Karpas-422 (cell line): ENCODE results near the gene GATA3. TPM values are rescaled to one million over a fixed set of nuclear protein-coding genes. Genes with fewer than 3 reads are reported as not detected.

Experiments
- DNase-seq: peaks from one replicate; pipeline ENCODE4 v3.0.0-alpha.2; 2015
- H2AFZ ChIP-seq: fragments of 200-600 bp; sonication (generic); 2 replicates; pipeline ENCODE4 v1.6.1; 2014; ENCODE audit warnings: antibody characterized with exemption, low read length, mixed read lengths
- H3K27ac ChIP-seq: fragments of 200-600 bp; sonication (generic); 2 replicates; pipeline ENCODE4 v1.5.1; 2014; ENCODE audit warnings: mild to moderate bottlenecking, low read length, moderate library complexity
- H3K27me3 ChIP-seq: fragments of 200-600 bp; sonication (generic); 2 replicates; pipeline ENCODE4 v1.6.1; 2014; ENCODE audit warnings: low read length, mixed read lengths
- H3K36me3 ChIP-seq: fragments of 200-600 bp; sonication (generic); 2 replicates; pipeline ENCODE4 v1.6.1; 2014; ENCODE audit warnings: low read length, mixed read lengths; ENCODE audit not compliant: insufficient read depth
- H3K4me1 ChIP-seq: fragments of 200-600 bp; sonication (generic); 2 replicates; pipeline ENCODE4 v1.6.1; 2014; ENCODE audit warnings: mild to moderate bottlenecking, low read length, mixed read lengths
- H3K4me2 ChIP-seq: fragments of 200-600 bp; sonication (generic); 2 replicates; pipeline ENCODE4 v1.6.1; 2014; ENCODE audit warnings: low read length, low read depth, mild to moderate bottlenecking; ENCODE audit not compliant: poor library complexity, severe bottlenecking
- H3K4me3 ChIP-seq: fragments of 200-600 bp; sonication (generic); 2 replicates; pipeline ENCODE4 v1.5.1; 2014; ENCODE audit warnings: mild to moderate bottlenecking, antibody characterized with exemption, low read length, mixed read lengths
- H3K79me2 ChIP-seq: fragments of 200-600 bp; sonication (generic); 2 replicates; pipeline ENCODE4 v1.6.1; 2014; ENCODE audit warnings: mild to moderate bottlenecking, low read length, mixed read lengths
- H3K9ac ChIP-seq: fragments of 200-600 bp; sonication (generic); 2 replicates; pipeline ENCODE4 v1.6.0; 2014; ENCODE audit warnings: low read length
- H3K9me2 ChIP-seq: fragments of 200-600 bp; sonication (generic), shearing (Covaris generic); replicated peaks from 2 replicates; pipeline ENCODE4 v1.6.0; 2014; ENCODE audit warnings: mild to moderate bottlenecking, low read length, moderate library complexity; ENCODE audit not compliant: insufficient read depth
- H3K9me3 ChIP-seq: fragments of 300-700, 200-600 bp; sonication (generic); 2 replicates; pipeline ENCODE4 v1.6.1; 2014; ENCODE audit warnings: low read length, mixed read lengths
- H4K20me1 ChIP-seq: fragments of 200-600 bp; sonication (generic); 2 replicates; pipeline ENCODE4 v1.6.1; 2014; ENCODE audit warnings: mild to moderate bottlenecking, antibody characterized with exemption, low read length, low read depth; ENCODE audit not compliant: insufficient read depth
- total RNA-seq: library from RNA; depleted of rRNA; stranded (reverse); fragments of >200 nt; shearing (Covaris generic); gene quantifications from 2 replicates; pipeline ENCODE4 v1.2.3, GENCODE V29; 2014; ENCODE audit warnings: low replicate concordance

GATA3 gene
- total RNA-seq, 1 experiment from 2014 or later = not detected

- no peak overlapping the region for H3K9ac ChIP-seq
- no peaks in the 10 kb centered on the region for H3K4me1 ChIP-seq
- H3K4me2 ChIP-seq = no peak overlapping the region
- H3K9me3 ChIP-seq = no peaks in the 10 kb centered on the region
- H4K20me1 ChIP-seq = no peaks in the 10 kb centered on the region
- no peak overlapping the region for H2AFZ ChIP-seq
- no peak overlapping the region for H3K27ac ChIP-seq
- no peaks in the 10 kb centered on the region for H3K27me3 ChIP-seq
- H3K79me2 ChIP-seq = no peaks in the 10 kb centered on the region
- H3K36me3 ChIP-seq = no peaks in the 10 kb centered on the region
- no peak overlapping the region for H3K4me3 ChIP-seq
- no peak for DNase-seq
- H3K9me2 ChIP-seq = no peaks in the 10 kb centered on the region
These were observed 18.6 kb upstream of the GATA3 start for GRCh38 chr10:8035641-8036470.

GRCh38 chr10:8036506-8037198 lies 17.8 kb upstream of the GATA3 start:
- no peaks in the 10 kb centered on the region for H4K20me1 ChIP-seq
- no peak overlapping the region for H3K27ac ChIP-seq
- H3K9me3 ChIP-seq = no peaks in the 10 kb centered on the region
- H3K9me2 ChIP-seq = no peaks in the 10 kb centered on the region
- H3K9ac ChIP-seq = no peak overlapping the region
- no peak for DNase-seq
- no peaks in the 10 kb centered on the region for H3K36me3 ChIP-seq
- no peak overlapping the region for H2AFZ ChIP-seq
- no peaks in the 10 kb centered on the region for H3K79me2 ChIP-seq
- H3K27me3 ChIP-seq = no peaks in the 10 kb centered on the region
- H3K4me2 ChIP-seq = no peak overlapping the region
- no peaks in the 10 kb centered on the region for H3K4me1 ChIP-seq
- no peak overlapping the region for H3K4me3 ChIP-seq

DNA sequence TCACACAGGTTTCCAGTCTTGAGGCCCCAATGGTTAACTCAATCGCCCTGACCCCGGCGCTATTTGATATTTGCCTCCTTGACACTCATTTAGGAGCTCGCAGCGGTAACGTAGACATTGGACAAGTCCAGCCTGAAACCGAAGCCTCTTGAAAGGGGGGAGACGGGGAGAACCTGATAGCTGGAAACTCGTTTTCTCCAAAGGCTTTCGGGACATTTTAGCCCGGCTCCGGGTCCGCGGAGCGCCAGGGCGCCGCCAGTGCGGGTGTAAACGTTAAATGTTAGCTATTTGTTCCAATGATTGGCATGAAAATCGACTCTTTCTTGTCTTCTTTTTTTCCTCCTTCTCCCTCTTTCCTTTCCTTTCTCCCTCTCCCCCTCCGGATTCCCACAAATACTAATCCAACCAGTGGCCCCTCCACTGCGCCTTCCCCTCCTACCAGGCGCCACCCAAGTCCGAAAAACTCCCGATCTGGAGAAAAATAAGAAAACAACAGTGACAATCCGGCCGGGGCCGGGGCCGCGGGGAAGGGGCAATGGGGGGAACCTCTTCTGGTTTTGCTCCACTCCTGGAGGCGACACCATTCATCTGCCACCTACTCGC lies 17.2 kb upstream of the GATA3 start:
- Histone ChIP-seq H4K20me1 (no peaks in the 10 kb centered on the region), H3K79me2 (no peaks in the 10 kb centered on the region), H3K4me3 (no peak overlapping the region), H3K4me1 (no peaks in the 10 kb centered on the region), H3K36me3 (no peaks in the 10 kb centered on the region), H3K9me3 (no peaks in the 10 kb centered on the region), H3K9me2 (no peaks in the 10 kb centered on the region), H2AFZ (no peak overlapping the region), H3K27ac (no peak overlapping the region), H3K27me3 (no peaks in the 10 kb centered on the region), H3K9ac (no peak overlapping the region), H3K4me2 (no peak overlapping the region)
- DNase-seq = no peak

- H3K27ac ChIP-seq = no peak overlapping the region
- H3K79me2 ChIP-seq = no peaks in the 10 kb centered on the region
- H3K4me2 ChIP-seq = no peak overlapping the region
- no peaks in the 10 kb centered on the region for H3K9me2 ChIP-seq
- H3K9ac ChIP-seq = no peak overlapping the region
- no peak for DNase-seq
- H3K4me3 ChIP-seq = no peak overlapping the region
- no peaks in the 10 kb centered on the region for H4K20me1 ChIP-seq
- H2AFZ ChIP-seq = no peak overlapping the region
- H3K36me3 ChIP-seq = no peaks in the 10 kb centered on the region
- no peaks in the 10 kb centered on the region for H3K4me1 ChIP-seq
- no peaks in the 10 kb centered on the region for H3K9me3 ChIP-seq
- H3K27me3 ChIP-seq = no peaks in the 10 kb centered on the region
These were observed 16.3 kb upstream of the GATA3 start for GRCh38 chr10:8037941-8038894.

- H2AFZ ChIP-seq = no peak overlapping the region
- H3K79me2 ChIP-seq = no peaks in the 10 kb centered on the region
- H3K9ac ChIP-seq = no peak overlapping the region
- no peak overlapping the region for H3K27ac ChIP-seq
- no peaks in the 10 kb centered on the region for H3K27me3 ChIP-seq
- no peaks in the 10 kb centered on the region for H3K9me3 ChIP-seq
- no peak for DNase-seq
- H4K20me1 ChIP-seq = no peaks in the 10 kb centered on the region
- no peak overlapping the region for H3K4me3 ChIP-seq
- H3K36me3 ChIP-seq = no peaks in the 10 kb centered on the region
- H3K9me2 ChIP-seq = no peaks in the 10 kb centered on the region
- no peaks in the 10 kb centered on the region for H3K4me1 ChIP-seq
- no peak overlapping the region for H3K4me2 ChIP-seq
These were observed 15.1 kb upstream of the GATA3 start for GRCh38 chr10:8039321-8039881.

DNA sequence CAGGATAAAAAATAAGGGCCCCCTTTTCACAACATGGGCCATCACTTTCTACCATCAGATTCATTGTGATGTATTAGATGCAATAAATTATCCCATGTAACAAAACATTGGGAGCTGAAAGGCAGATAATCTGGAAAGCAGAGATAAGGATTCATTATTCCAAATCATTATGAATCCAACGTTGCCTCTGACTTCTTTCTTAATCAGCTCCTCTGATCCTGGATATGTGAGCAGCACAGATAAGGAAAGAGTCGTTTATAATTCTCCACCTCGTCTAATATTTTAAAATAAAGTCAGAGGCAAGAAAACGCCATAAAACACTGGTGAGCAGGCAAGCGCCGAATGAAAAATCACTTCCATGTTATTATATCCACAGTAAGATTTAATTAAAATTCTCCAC lies 13.8 kb upstream of the GATA3 start:
- no peak overlapping the region for H3K4me2 ChIP-seq
- DNase-seq = no peak
- no peaks in the 10 kb centered on the region for H3K27me3 ChIP-seq
- H4K20me1 ChIP-seq = no peaks in the 10 kb centered on the region
- no peaks in the 10 kb centered on the region for H3K79me2 ChIP-seq
- H3K9me2 ChIP-seq = no peaks in the 10 kb centered on the region
- no peaks in the 10 kb centered on the region for H3K4me1 ChIP-seq
- no peaks in the 10 kb centered on the region for H3K9me3 ChIP-seq
- H2AFZ ChIP-seq = no peak overlapping the region
- no peak overlapping the region for H3K4me3 ChIP-seq
- no peaks in the 10 kb centered on the region for H3K36me3 ChIP-seq
- H3K27ac ChIP-seq = no peak overlapping the region
- no peak overlapping the region for H3K9ac ChIP-seq

GRCh38 chr10:8041284-8041991 lies 13.1 kb upstream of the GATA3 start:
- Histone ChIP-seq H3K27me3 (no peaks in the 10 kb centered on the region), H4K20me1 (no peaks in the 10 kb centered on the region), H3K4me1 (no peaks in the 10 kb centered on the region), H3K27ac (no peak overlapping the region), H3K9me3 (no peaks in the 10 kb centered on the region), H3K9me2 (no peaks in the 10 kb centered on the region), H2AFZ (no peak overlapping the region), H3K9ac (no peak overlapping the region), H3K4me3 (no peak overlapping the region), H3K4me2 (no peak overlapping the region), H3K36me3 (no peaks in the 10 kb centered on the region), H3K79me2 (no peaks in the 10 kb centered on the region)
- no peak for DNase-seq
